Measurements from ENCODE around the gene RNF125. TPM values are rescaled to one million over a fixed set of nuclear protein-coding genes. Genes with fewer than 3 reads are reported as not detected.

RNF125 gene
- total RNA-seq, 3 donors from 2014 or later: 7.5 to 18.7 (median 8.9) TPM

Other genes with a start within 250 kb of the RNF125 start
- 10 to 100 TPM; 42.6 to 51.4 (median 51.2) TPM for gene TRAPPC8, start 75.7 kb upstream of the RNF125 start, total RNA-seq
- 10 to 100 TPM; 37.3 to 74.3 (median 45.7) TPM for gene RNF138, start 73.0 kb downstream of the RNF125 start, total RNA-seq
- gene MEP1B, start 171.2 kb downstream of the RNF125 start, total RNA-seq: 10 to 100 TPM in 1 of 3 donors, 1 to 10 TPM in 2; 5.9 to 11.6 (median 6.9) TPM